GM23338 (cell line): Measurements from ENCODE around the gene PRKAA1. TPM values are rescaled to one million over a fixed set of nuclear protein-coding genes. Genes with fewer than 3 reads are reported as not detected.

Experiments used
- ATAC-seq: fragments of 200-7000 bp; cut with Tn5 transposase; 3 replicates; pipeline ENCODE4 v1.9.1; 2020
- DNase-seq: peaks from one replicate; pipeline ENCODE4 v3.0.0-alpha.2; 2015; ENCODE audit warnings: low spot score
- H2AFZ ChIP-seq: fragments of 200-600 bp; sonication (generic); 2 replicates; pipeline ENCODE4 v1.8.0; 2016; ENCODE audit warnings: antibody characterized with exemption, mild to moderate bottlenecking, moderate library complexity
- H3F3A ChIP-seq: fragments of 200-600 bp; sonication (generic); replicated peaks from 2 replicates; pipeline ENCODE4 v1.8.0; 2017; ENCODE audit warnings: antibody characterized with exemption, mixed run types, low read depth
- H3K27ac ChIP-seq: fragments of 200-600 bp; sonication (generic); 2 replicates; pipeline ENCODE4 v1.6.1; 2016; ENCODE audit warnings: low read depth
- H3K27me3 ChIP-seq: fragments of 200-600 bp; sonication (generic); 2 replicates; pipeline ENCODE4 v1.8.0; 2016; ENCODE audit warnings: mild to moderate bottlenecking, mixed run types, moderate library complexity; ENCODE audit not compliant: insufficient read depth
- H3K36me3 ChIP-seq: fragments of 200-600 bp; sonication (generic); 2 replicates; pipeline ENCODE4 v1.8.0; 2016; ENCODE audit warnings: mild to moderate bottlenecking; ENCODE audit not compliant: insufficient read depth
- H3K4me1 ChIP-seq: fragments of 200-600 bp; sonication (generic); 2 replicates; pipeline ENCODE4 v1.8.0; 2016; ENCODE audit warnings: mild to moderate bottlenecking, moderate library complexity; ENCODE audit not compliant: insufficient read depth
- H3K4me2 ChIP-seq: fragments of 200-600 bp; sonication (generic); 2 replicates; pipeline ENCODE4 v1.7.1; 2017; ENCODE audit warnings: mixed run types
- H3K4me3 ChIP-seq: fragments of 200-600 bp; sonication (generic); 2 replicates; pipeline ENCODE4 v1.6.1; 2016; ENCODE audit warnings: mixed run types
- H3K79me2 ChIP-seq: fragments of 200-600 bp; sonication (generic); replicated peaks from 2 replicates; pipeline ENCODE4 v1.8.0; 2017; ENCODE audit warnings: mild to moderate bottlenecking; ENCODE audit not compliant: insufficient read depth
- H3K9me2 ChIP-seq: fragments of 200-600 bp; sonication (generic); 2 replicates; pipeline ENCODE4 v1.8.0; 2017; ENCODE audit not compliant: insufficient read depth
- H4K20me1 ChIP-seq: fragments of 200-600 bp; sonication (generic); replicated peaks from 2 replicates; pipeline ENCODE4 v1.8.0; 2017; ENCODE audit warnings: mild to moderate bottlenecking; ENCODE audit not compliant: insufficient read depth
- H3K27ac Mint-ChIP-seq: 2 replicates; pipeline ENCODE4 v1.8.0; 2020; ENCODE audit warnings: inconsistent platforms, mild to moderate bottlenecking, moderate library complexity, mixed read lengths
- H3K27me3 Mint-ChIP-seq: 3 replicates; pipeline ENCODE4 v1.8.0; 2022; ENCODE audit warnings: low read depth, mild to moderate bottlenecking, moderate library complexity, mixed read lengths, inconsistent platforms; ENCODE audit not compliant: insufficient read depth, poor library complexity
- H3K36me3 Mint-ChIP-seq: 3 replicates; pipeline ENCODE4 v1.8.0; 2021; ENCODE audit warnings: low read depth, mild to moderate bottlenecking, inconsistent platforms, moderate library complexity, mixed read lengths
- H3K4me1 Mint-ChIP-seq: 3 replicates; pipeline ENCODE4 v1.8.0; 2020; ENCODE audit warnings: mild to moderate bottlenecking, inconsistent platforms, mixed read lengths
- H3K4me3 Mint-ChIP-seq: 3 replicates; pipeline ENCODE4 v1.8.0; 2021; ENCODE audit warnings: moderate library complexity, mild to moderate bottlenecking, inconsistent platforms, mixed read lengths
- H3K9me3 Mint-ChIP-seq: 3 replicates; pipeline ENCODE4 v1.8.0; 2020; ENCODE audit warnings: moderate library complexity, mild to moderate bottlenecking, inconsistent platforms, mixed read lengths
- CREB1 ChIP-seq: fragments of 250-450 bp; sonication (Bioruptor Pico); IDR thresholded peaks from 2 replicates; pipeline ENCODE4 v1.5.0; 2020; ENCODE audit warnings: low read depth, mild to moderate bottlenecking, moderate library complexity
- CTCF ChIP-seq, 2 experiments: fragments of 200-600 bp in 1 of 2; sonication (generic) in 1 of 2; conservative IDR thresholded peaks; 2 replicates each; pipeline versions ENCODE4 v1.5.1 to v1.6.1; 2016 to 2017; ENCODE audit warnings: antibody characterized with exemption in 2 of 2, low read depth in 2 of 2, mild to moderate bottlenecking in 2 of 2, moderate library complexity in 1 of 2
- EZH2 ChIP-seq: fragments of 200-600 bp; sonication (generic); IDR thresholded peaks from one replicate; pipeline ENCODE4 v1.8.0; 2017; ENCODE audit warnings: antibody characterized with exemption, mild to moderate bottlenecking, low read depth; ENCODE audit not compliant: unreplicated experiment
- JUNB ChIP-seq: IDR thresholded peaks from one replicate; pipeline ENCODE4 v1.6.1; 2016; ENCODE audit warnings: antibody characterized with exemption; ENCODE audit not compliant: unreplicated experiment
- NANOG ChIP-seq: IDR thresholded peaks from 2 replicates; pipeline ENCODE4 v1.6.1; 2016; ENCODE audit warnings: antibody characterized with exemption, borderline replicate concordance
- POLR2AphosphoS5 ChIP-seq: IDR thresholded peaks from 2 replicates; pipeline ENCODE4 v1.6.1; 2016; ENCODE audit warnings: antibody characterized with exemption, low read depth
- STAT1 ChIP-seq: IDR thresholded peaks from one replicate; pipeline ENCODE4 v1.6.1; 2016; ENCODE audit warnings: antibody characterized with exemption; ENCODE audit not compliant: unreplicated experiment
- ZNF331 ChIP-seq: fragments of 250-450 bp; sonication (Bioruptor Pico); IDR thresholded peaks from 2 replicates; pipeline ENCODE4 v1.5.0; 2020; ENCODE audit warnings: low read depth, mild to moderate bottlenecking, moderate library complexity
- polyA plus RNA-seq: library from polyadenylated mRNA; unstranded; fragments of >200 nt; fragmentation: Nextera tagmentation; extraction: Ambion mirVana; gene quantifications from 2 replicates; pipeline ENCODE4 v1.2.1, GENCODE V29; 2016
- total RNA-seq: library from RNA; depleted of rRNA; stranded (reverse); fragments of >200 nt; shearing (Covaris generic); gene quantifications from 2 replicates; pipeline ENCODE4 v1.2.3, GENCODE V29; 2014
- TF ChIP-seq, protein P1 (sequence below): IDR thresholded peaks from one replicate; pipeline ENCODE4 v1.6.1; 2018; ENCODE audit warnings: antibody characterized with exemption; ENCODE audit not compliant: unreplicated experiment
- TF ChIP-seq, protein P2 (sequence below): IDR thresholded peaks from 2 replicates; pipeline ENCODE4 v1.6.1; 2016; ENCODE audit warnings: antibody characterized with exemption
- TF ChIP-seq, protein P3 (sequence below): fragments of 250-450 bp; sonication (Bioruptor Pico); IDR thresholded peaks from 2 replicates; pipeline ENCODE4 v1.5.0; 2020; ENCODE audit warnings: mild to moderate bottlenecking, moderate library complexity

PRKAA1 gene
- total and polyA plus RNA-seq, 2 experiments from 2014 or later = 10.3 to 35.0 TPM

GRCh38 chr5:40775085-40775845 lies 22.9 kb downstream of the PRKAA1 start:
- no peaks in the 10 kb centered on the region for H3K27me3 ChIP-seq
- H3K4me1 Mint-ChIP-seq = no peaks in the 10 kb centered on the region
- TF ChIP-seq, protein P1, sequence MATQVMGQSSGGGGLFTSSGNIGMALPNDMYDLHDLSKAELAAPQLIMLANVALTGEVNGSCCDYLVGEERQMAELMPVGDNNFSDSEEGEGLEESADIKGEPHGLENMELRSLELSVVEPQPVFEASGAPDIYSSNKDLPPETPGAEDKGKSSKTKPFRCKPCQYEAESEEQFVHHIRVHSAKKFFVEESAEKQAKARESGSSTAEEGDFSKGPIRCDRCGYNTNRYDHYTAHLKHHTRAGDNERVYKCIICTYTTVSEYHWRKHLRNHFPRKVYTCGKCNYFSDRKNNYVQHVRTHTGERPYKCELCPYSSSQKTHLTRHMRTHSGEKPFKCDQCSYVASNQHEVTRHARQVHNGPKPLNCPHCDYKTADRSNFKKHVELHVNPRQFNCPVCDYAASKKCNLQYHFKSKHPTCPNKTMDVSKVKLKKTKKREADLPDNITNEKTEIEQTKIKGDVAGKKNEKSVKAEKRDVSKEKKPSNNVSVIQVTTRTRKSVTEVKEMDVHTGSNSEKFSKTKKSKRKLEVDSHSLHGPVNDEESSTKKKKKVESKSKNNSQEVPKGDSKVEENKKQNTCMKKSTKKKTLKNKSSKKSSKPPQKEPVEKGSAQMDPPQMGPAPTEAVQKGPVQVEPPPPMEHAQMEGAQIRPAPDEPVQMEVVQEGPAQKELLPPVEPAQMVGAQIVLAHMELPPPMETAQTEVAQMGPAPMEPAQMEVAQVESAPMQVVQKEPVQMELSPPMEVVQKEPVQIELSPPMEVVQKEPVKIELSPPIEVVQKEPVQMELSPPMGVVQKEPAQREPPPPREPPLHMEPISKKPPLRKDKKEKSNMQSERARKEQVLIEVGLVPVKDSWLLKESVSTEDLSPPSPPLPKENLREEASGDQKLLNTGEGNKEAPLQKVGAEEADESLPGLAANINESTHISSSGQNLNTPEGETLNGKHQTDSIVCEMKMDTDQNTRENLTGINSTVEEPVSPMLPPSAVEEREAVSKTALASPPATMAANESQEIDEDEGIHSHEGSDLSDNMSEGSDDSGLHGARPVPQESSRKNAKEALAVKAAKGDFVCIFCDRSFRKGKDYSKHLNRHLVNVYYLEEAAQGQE = no peak
- TF ChIP-seq JUNB (no peak), POLR2AphosphoS5 (no peak), ZNF331 (CRISPR knock-in tag) (no peak), EZH2 (no peak), CTCF (conservative IDR thresholded peaks at IDR 0.05; ENCODE audit: low read depth in 2 of 2) (no peak), CREB1 (CRISPR knock-in tag) (no peak), NANOG (no peak), STAT1 (no peak)
- TF ChIP-seq, protein P2, sequence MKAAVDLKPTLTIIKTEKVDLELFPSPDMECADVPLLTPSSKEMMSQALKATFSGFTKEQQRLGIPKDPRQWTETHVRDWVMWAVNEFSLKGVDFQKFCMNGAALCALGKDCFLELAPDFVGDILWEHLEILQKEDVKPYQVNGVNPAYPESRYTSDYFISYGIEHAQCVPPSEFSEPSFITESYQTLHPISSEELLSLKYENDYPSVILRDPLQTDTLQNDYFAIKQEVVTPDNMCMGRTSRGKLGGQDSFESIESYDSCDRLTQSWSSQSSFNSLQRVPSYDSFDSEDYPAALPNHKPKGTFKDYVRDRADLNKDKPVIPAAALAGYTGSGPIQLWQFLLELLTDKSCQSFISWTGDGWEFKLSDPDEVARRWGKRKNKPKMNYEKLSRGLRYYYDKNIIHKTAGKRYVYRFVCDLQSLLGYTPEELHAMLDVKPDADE = no peak
- TF ChIP-seq, protein P3, sequence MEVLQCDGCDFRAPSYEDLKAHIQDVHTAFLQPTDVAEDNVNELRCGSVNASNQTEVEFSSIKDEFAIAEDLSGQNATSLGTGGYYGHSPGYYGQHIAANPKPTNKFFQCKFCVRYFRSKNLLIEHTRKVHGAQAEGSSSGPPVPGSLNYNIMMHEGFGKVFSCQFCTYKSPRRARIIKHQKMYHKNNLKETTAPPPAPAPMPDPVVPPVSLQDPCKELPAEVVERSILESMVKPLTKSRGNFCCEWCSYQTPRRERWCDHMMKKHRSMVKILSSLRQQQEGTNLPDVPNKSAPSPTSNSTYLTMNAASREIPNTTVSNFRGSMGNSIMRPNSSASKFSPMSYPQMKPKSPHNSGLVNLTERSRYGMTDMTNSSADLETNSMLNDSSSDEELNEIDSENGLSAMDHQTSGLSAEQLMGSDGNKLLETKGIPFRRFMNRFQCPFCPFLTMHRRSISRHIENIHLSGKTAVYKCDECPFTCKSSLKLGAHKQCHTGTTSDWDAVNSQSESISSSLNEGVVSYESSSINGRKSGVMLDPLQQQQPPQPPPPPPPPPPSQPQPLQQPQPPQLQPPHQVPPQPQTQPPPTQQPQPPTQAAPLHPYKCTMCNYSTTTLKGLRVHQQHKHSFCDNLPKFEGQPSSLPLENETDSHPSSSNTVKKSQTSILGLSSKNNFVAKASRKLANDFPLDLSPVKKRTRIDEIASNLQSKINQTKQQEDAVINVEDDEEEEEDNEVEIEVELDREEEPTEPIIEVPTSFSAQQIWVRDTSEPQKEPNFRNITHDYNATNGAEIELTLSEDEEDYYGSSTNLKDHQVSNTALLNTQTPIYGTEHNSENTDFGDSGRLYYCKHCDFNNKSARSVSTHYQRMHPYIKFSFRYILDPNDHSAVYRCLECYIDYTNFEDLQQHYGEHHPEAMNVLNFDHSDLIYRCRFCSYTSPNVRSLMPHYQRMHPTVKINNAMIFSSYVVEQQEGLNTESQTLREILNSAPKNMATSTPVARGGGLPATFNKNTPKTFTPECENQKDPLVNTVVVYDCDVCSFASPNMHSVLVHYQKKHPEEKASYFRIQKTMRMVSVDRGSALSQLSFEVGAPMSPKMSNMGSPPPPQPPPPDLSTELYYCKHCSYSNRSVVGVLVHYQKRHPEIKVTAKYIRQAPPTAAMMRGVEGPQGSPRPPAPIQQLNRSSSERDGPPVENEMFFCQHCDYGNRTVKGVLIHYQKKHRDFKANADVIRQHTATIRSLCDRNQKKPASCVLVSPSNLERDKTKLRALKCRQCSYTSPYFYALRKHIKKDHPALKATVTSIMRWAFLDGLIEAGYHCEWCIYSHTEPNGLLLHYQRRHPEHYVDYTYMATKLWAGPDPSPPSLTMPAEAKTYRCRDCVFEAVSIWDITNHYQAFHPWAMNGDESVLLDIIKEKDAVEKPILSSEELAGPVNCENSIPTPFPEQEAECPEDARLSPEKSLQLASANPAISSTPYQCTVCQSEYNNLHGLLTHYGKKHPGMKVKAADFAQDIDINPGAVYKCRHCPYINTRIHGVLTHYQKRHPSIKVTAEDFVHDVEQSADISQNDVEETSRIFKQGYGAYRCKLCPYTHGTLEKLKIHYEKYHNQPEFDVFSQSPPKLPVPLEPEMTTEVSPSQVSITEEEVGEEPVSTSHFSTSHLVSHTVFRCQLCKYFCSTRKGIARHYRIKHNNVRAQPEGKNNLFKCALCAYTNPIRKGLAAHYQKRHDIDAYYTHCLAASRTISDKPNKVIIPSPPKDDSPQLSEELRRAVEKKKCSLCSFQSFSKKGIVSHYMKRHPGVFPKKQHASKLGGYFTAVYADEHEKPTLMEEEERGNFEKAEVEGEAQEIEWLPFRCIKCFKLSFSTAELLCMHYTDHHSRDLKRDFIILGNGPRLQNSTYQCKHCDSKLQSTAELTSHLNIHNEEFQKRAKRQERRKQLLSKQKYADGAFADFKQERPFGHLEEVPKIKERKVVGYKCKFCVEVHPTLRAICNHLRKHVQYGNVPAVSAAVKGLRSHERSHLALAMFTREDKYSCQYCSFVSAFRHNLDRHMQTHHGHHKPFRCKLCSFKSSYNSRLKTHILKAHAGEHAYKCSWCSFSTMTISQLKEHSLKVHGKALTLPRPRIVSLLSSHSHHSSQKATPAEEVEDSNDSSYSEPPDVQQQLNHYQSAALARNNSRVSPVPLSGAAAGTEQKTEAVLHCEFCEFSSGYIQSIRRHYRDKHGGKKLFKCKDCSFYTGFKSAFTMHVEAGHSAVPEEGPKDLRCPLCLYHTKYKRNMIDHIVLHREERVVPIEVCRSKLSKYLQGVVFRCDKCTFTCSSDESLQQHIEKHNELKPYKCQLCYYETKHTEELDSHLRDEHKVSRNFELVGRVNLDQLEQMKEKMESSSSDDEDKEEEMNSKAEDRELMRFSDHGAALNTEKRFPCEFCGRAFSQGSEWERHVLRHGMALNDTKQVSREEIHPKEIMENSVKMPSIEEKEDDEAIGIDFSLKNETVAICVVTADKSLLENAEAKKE = no peak
- 0 out of 2 replicates have a peak, but pooled peaks cover 3% of the 10 kb centered on the region for H4K20me1 ChIP-seq
- DNase-seq = no peak
- no peaks in the 10 kb centered on the region for H3K4me1 ChIP-seq
- H2AFZ ChIP-seq = no peak overlapping the region
- H3K79me2 ChIP-seq = peaks cover 28% of the 10 kb centered on the region
- no peak overlapping the region for H3K4me3 Mint-ChIP-seq
- no peaks in the 10 kb centered on the region for H3K9me2 ChIP-seq
- H3K36me3 ChIP-seq = peaks cover 16% of the 10 kb centered on the region; the same call in 1 of the 2 replicates
- no peak overlapping the region for H3K27ac Mint-ChIP-seq
- ATAC-seq = no peak
- no peak overlapping the region for H3K4me3 ChIP-seq
- H3K27me3 Mint-ChIP-seq = peaks cover 1% of the 10 kb centered on the region
- no peak overlapping the region for H3K27ac ChIP-seq
- peaks cover 29% of the 10 kb centered on the region for H3K36me3 Mint-ChIP-seq
- no peaks in the 10 kb centered on the region for H3F3A ChIP-seq
- H3K9me3 Mint-ChIP-seq = no peaks in the 10 kb centered on the region
- no peak overlapping the region for H3K4me2 ChIP-seq
